T-helper 2 cell treated with Interferon-gamma antibody and Interleukin-4, amounts not matched to agents 5 μg/mL and 100 μg/mL, for 36 hours (primary cell): ENCODE measurements around the gene SMAD5.

Experiments
- DNase-seq: peaks from one replicate; pipeline ENCODE4 v3.0.0; 2021; ENCODE audit warnings: low spot score
- H3K27ac Mint-ChIP-seq: one replicate; pipeline ENCODE4 v1.8.0; 2021; ENCODE audit warnings: mild to moderate bottlenecking, mixed read lengths
- H3K27me3 Mint-ChIP-seq: one replicate; pipeline ENCODE4 v1.8.0; 2021; ENCODE audit warnings: low read depth, mixed read lengths
- H3K36me3 Mint-ChIP-seq: one replicate; pipeline ENCODE4 v1.8.0; 2021; ENCODE audit warnings: low read depth, mixed read lengths
- H3K4me1 Mint-ChIP-seq: one replicate; pipeline ENCODE4 v1.8.0; 2021; ENCODE audit warnings: low read depth, mixed read lengths
- H3K4me3 Mint-ChIP-seq: one replicate; pipeline ENCODE4 v1.8.0; 2022; ENCODE audit warnings: mild to moderate bottlenecking, moderate library complexity, mixed read lengths
- H3K9me3 Mint-ChIP-seq: one replicate; pipeline ENCODE4 v1.8.0; 2021; ENCODE audit warnings: mixed read lengths

The SMAD5 gene

GRCh38 chr5:136104306-136104965, 28.2 kb upstream of the SMAD5 start:
- no peak overlapping the region for H3K4me3 Mint-ChIP-seq
- no peaks in the 10 kb centered on the region for H3K4me1 Mint-ChIP-seq
- DNase-seq, result no peak
- H3K27me3 Mint-ChIP-seq, result peaks cover 10% of the 10 kb centered on the region
- no peaks in the 10 kb centered on the region for H3K36me3 Mint-ChIP-seq
- no peaks in the 10 kb centered on the region for H3K9me3 Mint-ChIP-seq
- no peak overlapping the region for H3K27ac Mint-ChIP-seq

DNA sequence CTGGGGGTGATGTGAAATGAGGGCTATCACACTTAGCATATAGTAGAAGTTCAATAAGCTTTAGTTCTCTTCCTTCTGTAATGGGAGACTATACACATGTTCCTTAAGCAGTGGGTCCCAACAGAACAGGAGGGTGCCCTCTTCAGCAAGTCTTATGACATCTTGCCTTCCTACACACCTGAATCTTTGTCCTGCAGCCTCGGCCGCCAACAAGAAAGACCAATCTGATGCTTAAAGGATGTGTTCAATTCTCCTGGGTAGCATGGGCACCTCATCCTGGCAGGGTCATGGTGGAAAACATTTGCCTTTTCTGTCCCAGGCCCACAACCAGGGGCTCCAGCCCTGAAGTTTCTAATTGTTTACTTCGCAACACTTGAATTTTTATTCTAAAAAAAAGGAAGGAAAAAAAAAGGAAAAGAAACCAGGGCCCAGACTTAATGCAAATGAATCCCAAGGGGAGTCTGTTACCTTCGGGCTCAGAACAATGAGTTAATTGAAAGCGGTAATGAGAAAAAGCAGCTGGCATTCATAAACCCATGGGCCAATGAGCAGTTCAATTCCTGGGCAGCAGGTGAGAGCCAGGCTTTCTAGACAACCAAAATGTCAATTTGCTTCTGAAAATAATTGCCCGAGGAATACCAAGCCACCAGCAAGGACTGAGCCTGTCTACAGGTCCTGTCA, 26.2 kb upstream of the SMAD5 start:
- no peak overlapping the region for H3K27ac Mint-ChIP-seq
- H3K36me3 Mint-ChIP-seq, result no peaks in the 10 kb centered on the region
- H3K9me3 Mint-ChIP-seq, result no peaks in the 10 kb centered on the region
- no peak overlapping the region for H3K4me3 Mint-ChIP-seq
- no peak for DNase-seq
- H3K4me1 Mint-ChIP-seq, result no peaks in the 10 kb centered on the region
- peaks cover 4% of the 10 kb centered on the region for H3K27me3 Mint-ChIP-seq

DNA sequence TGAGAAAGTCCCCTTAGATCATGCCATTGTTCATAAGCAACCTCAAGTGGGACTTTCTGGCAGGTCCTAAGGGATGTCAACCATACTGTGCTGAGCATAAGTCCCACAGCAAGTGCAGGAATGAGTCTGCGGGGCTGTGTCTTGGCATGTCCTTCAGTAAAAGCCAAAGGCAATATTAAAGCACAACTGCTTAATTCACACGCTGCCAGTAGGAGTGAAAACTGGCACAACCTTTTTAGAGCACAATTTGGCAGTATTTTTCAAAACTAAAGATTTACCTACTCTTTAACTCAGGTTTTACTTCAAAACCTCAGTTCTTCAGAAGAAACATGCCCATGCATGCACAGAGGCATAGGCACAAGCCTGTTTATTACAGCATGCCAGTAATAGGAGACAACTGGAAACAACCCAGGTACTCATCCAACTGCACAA, 24.4 kb upstream of the SMAD5 start:
- Mint-ChIP-seq H3K27ac (no peak overlapping the region), H3K4me3 (no peak overlapping the region), H3K36me3 (no peaks in the 10 kb centered on the region), H3K27me3 (peaks cover 7% of the 10 kb centered on the region), H3K4me1 (no peaks in the 10 kb centered on the region), H3K9me3 (no peaks in the 10 kb centered on the region)
- no peak for DNase-seq

DNA sequence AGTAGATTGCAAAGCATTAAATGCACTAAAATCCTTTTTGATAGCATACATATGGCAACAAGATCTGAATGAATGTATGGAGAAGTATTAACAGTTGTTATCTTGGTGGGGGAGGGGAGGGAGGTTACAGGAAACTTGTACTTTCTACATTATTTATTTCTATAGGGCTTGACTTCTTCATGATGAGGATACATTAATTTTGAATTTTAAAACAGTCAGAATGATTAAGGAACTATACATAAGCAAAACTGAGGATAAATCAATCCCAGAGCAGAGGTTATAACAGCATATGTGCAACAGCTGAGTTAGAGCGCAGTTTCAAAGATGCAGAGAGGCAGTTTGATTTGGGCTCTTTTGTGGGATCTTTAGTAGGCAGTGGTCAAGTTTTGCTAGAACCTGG, 23.9 kb upstream of the SMAD5 start:
- no peaks in the 10 kb centered on the region for H3K36me3 Mint-ChIP-seq
- no peaks in the 10 kb centered on the region for H3K9me3 Mint-ChIP-seq
- H3K4me3 Mint-ChIP-seq, result no peak overlapping the region
- peaks cover 9% of the 10 kb centered on the region for H3K27me3 Mint-ChIP-seq
- no peak for DNase-seq
- H3K27ac Mint-ChIP-seq, result no peak overlapping the region
- no peaks in the 10 kb centered on the region for H3K4me1 Mint-ChIP-seq

- Mint-ChIP-seq H3K9me3 (no peaks in the 10 kb centered on the region), H3K4me1 (no peaks in the 10 kb centered on the region), H3K4me3 (no peak overlapping the region), H3K27me3 (peaks cover 9% of the 10 kb centered on the region), H3K36me3 (no peaks in the 10 kb centered on the region), H3K27ac (no peak overlapping the region)
- no peak for DNase-seq
Observed at GRCh38 chr5:136109453-136110135, 23.1 kb upstream of the SMAD5 start.

GRCh38 chr5:136113606-136114005, 19.0 kb upstream of the SMAD5 start:
- no peak for DNase-seq
- no peaks in the 10 kb centered on the region for H3K9me3 Mint-ChIP-seq
- peaks cover 13% of the 10 kb centered on the region for H3K27me3 Mint-ChIP-seq
- no peak overlapping the region for H3K27ac Mint-ChIP-seq
- H3K4me3 Mint-ChIP-seq, result no peak overlapping the region
- no peaks in the 10 kb centered on the region for H3K4me1 Mint-ChIP-seq
- H3K36me3 Mint-ChIP-seq, result no peaks in the 10 kb centered on the region

DNA sequence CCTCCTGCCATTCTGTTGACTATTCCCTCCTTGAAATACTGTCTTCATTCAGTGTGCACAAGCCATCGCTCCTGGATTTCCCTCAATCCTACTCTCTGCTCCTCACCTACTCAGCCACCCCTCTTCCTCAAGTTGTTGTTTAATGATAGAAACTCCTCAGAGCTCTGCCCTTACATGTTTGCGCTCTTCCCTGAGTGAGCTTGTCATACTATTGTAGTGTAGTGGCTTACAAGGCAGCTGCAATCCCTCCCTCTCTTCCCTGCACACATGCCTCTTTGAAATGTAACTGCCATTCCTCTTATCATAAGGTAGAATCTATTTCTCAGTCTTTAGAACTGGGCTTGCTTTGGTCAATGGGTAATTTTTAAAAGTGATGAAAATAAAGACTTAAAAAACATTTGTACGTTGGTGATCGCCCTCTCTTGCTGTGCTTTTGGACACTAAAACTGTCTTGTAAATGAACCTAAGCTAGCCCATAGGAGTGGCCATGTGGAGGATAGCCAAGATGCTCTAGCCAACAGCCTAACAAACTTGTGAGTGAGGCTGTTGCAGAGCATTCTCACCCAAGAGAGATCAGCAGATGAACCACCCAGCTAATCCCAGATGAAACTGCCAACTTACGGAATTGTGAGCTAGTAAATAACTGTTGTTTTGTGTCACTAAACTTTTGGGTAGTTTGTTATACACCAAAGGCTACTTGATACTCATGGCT, 18.1 kb upstream of the SMAD5 start:
- no peaks in the 10 kb centered on the region for H3K9me3 Mint-ChIP-seq
- DNase-seq, result no peak

GRCh38 chr5:136115183-136115865, 17.3 kb upstream of the SMAD5 start:
- no peaks in the 10 kb centered on the region for H3K4me1 Mint-ChIP-seq

More for the DNA sequence above, 18.1 kb upstream of the SMAD5 start:
- H3K27me3 Mint-ChIP-seq, result peaks cover 18% of the 10 kb centered on the region
- H3K27ac Mint-ChIP-seq, result no peak overlapping the region
- no peak overlapping the region for H3K4me3 Mint-ChIP-seq
- no peaks in the 10 kb centered on the region for H3K36me3 Mint-ChIP-seq
- H3K4me1 Mint-ChIP-seq, result no peaks in the 10 kb centered on the region

DNA sequence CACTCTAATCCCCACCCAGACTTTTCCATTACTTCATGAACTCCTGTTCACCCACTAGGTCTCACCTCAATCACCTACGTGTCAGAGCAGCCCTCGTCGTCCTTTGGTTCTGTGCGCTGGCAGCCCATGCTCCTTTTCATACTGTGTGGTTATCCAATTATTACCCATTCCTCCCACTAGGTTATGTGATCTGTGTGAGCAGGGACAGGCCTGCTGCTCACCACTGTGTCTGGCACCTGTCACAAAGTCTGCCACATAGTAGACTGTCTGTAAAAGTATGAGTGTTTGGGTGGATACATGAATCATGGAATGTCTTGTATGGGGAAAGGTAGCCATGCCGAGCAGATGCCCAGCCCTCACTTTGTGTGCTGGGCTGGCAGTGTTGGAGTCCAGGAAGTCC, 12.1 kb upstream of the SMAD5 start:
- Mint-ChIP-seq H3K27me3 (peaks cover 36% of the 10 kb centered on the region), H3K4me3 (no peak overlapping the region), H3K36me3 (no peaks in the 10 kb centered on the region), H3K27ac (no peak overlapping the region), H3K9me3 (no peaks in the 10 kb centered on the region), H3K4me1 (no peaks in the 10 kb centered on the region)
- no peak for DNase-seq

More at GRCh38 chr5:136115183-136115865, 17.3 kb upstream of the SMAD5 start:
- Mint-ChIP-seq H3K9me3 (no peaks in the 10 kb centered on the region), H3K27me3 (peaks cover 21% of the 10 kb centered on the region), H3K27ac (no peak overlapping the region), H3K4me3 (no peak overlapping the region), H3K36me3 (no peaks in the 10 kb centered on the region)
- no peak for DNase-seq

DNA sequence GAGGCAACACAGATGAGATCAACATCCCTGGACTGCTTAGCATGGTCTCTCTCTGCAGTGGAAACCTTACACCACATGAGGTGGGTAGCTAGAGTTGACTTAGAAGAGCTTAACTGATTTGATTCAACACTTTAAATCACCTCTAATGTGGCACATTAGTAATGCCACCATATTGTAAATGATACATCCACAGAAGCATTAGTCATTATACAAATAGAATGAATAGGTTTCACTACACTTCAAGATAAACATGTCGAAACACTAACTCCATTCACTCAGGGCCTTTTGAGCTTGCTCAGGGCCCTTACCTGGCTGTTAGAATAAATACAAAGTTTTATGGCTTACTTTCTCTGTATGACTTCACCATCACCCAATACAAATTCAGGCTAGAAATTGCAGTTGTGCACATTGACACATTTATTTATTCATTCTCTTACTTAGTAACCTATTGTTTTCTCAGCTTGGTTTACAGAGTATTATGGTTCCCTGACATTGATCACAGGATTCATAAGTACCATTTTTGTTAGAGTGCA, 9.3 kb upstream of the SMAD5 start:
- Mint-ChIP-seq H3K27me3 (peaks cover 50% of the 10 kb centered on the region), H3K9me3 (no peaks in the 10 kb centered on the region), H3K4me1 (no peaks in the 10 kb centered on the region), H3K4me3 (no peak overlapping the region), H3K36me3 (no peaks in the 10 kb centered on the region), H3K27ac (no peak overlapping the region)
- no peak for DNase-seq

- no peaks in the 10 kb centered on the region for H3K9me3 Mint-ChIP-seq
- no peaks in the 10 kb centered on the region for H3K36me3 Mint-ChIP-seq
- no peak overlapping the region for H3K27ac Mint-ChIP-seq
- no peak overlapping the region for H3K4me3 Mint-ChIP-seq
- no peak for DNase-seq
- no peaks in the 10 kb centered on the region for H3K4me1 Mint-ChIP-seq
- H3K27me3 Mint-ChIP-seq, result peaks cover 61% of the 10 kb centered on the region
Observed at GRCh38 chr5:136127560-136127959, 5.1 kb upstream of the SMAD5 start.

GRCh38 chr5:136128481-136128880, 4.2 kb upstream of the SMAD5 start:
- Mint-ChIP-seq H3K27me3 (peaks cover 59% of the 10 kb centered on the region), H3K4me3 (no peak overlapping the region), H3K4me1 (peaks cover under 1% of the 10 kb centered on the region), H3K27ac (no peak overlapping the region), H3K9me3 (no peaks in the 10 kb centered on the region), H3K36me3 (no peaks in the 10 kb centered on the region)
- no peak for DNase-seq

DNA sequence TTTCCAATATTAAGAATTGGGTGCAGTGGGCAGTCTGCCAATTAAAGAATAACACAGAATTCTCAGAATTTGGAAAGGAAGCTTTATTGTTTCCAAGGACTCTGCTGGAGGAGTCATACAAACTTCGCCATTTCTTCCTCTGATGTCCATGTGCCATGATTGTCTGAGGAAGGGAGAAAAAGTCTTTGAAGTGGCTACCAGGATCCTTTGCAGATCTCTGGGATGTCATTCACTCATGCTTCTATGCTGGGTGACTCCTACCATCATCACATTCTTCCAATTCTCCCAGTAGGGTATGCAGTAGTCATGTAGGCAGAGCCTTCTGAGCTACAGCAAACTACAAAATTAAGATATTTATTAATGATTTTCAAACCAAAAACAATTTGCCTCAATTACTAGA, 3.2 kb upstream of the SMAD5 start:
- Mint-ChIP-seq H3K27me3 (peaks cover 59% of the 10 kb centered on the region), H3K4me3 (no peak overlapping the region), H3K36me3 (peaks cover 2% of the 10 kb centered on the region), H3K9me3 (no peaks in the 10 kb centered on the region), H3K4me1 (peaks cover 7% of the 10 kb centered on the region), H3K27ac (no peak overlapping the region)
- DNase-seq, result no peak
